ENCODE measurements around the gene SLC39A10.
A peak's percentile ranks its signal among the peaks of the same experiment; 100 is the strongest.

GRCh38 chr2:195657634-195658540, 861 bp downstream of the SLC39A10 start:
- TF ChIP-seq CTCF (IDR thresholded peaks at IDR 0.05; ENCODE audit: extremely low read depth in 1 of 2, insufficient read depth in 1 of 2, low read depth in 1 of 2, low read length in 2 of 2): no peak
- TF ChIP-seq POLR2A (IDR thresholded peaks at IDR 0.05; ENCODE audit: low read depth, low read length): no peak
- TF ChIP-seq EZH2 (IDR thresholded peaks at IDR 0.05; ENCODE audit: borderline replicate concordance, low read depth, low read length, severe bottlenecking): no peak
- TF ChIP-seq MAX (IDR thresholded peaks at IDR 0.05; ENCODE audit: insufficient read depth, insufficient read length): peak; percentile 85
- peak; percentile 40 for TF ChIP-seq POLR2AphosphoS5 (IDR thresholded peaks at IDR 0.05; ENCODE audit: insufficient read depth, low read depth, low read length)
- TF ChIP-seq JUN (IDR thresholded peaks at IDR 0.05; ENCODE audit: borderline replicate concordance, insufficient read depth, insufficient read length, low read depth): no peak
- TF ChIP-seq GATA2 (IDR thresholded peaks at IDR 0.05; ENCODE audit: insufficient read depth, insufficient read length, low read depth, low read length): no peak
